ENCODE data around the gene ACO1.

Gene ACO1

GRCh38 chr9:32384002-32384363, 460 bp upstream of the ACO1 start:
- FAIRE-seq: no peak

- no peak for FAIRE-seq
Measured at GRCh38 chr9:32385152-32385884, 875 bp downstream of the ACO1 start.

- no peak for FAIRE-seq
Measured at GRCh38 chr9:32385885-32386283, 1.4 kb downstream of the ACO1 start.

GRCh38 chr9:32387256-32387655, 2.8 kb downstream of the ACO1 start:
- FAIRE-seq: no peak

- no peak for FAIRE-seq
Measured at GRCh38 chr9:32389365-32389764, 4.9 kb downstream of the ACO1 start.

- no peak for FAIRE-seq
Measured at GRCh38 chr9:32393911-32394310, 9.5 kb downstream of the ACO1 start.

GRCh38 chr9:32394381-32395049, 10.1 kb downstream of the ACO1 start:
- FAIRE-seq: no peak

GRCh38 chr9:32395510-32396216, 11.2 kb downstream of the ACO1 start:
- no peak for FAIRE-seq

- FAIRE-seq: no peak
Measured at GRCh38 chr9:32398207-32398606, 13.8 kb downstream of the ACO1 start.

- no peak for FAIRE-seq
Measured at GRCh38 chr9:32399110-32399815, 14.8 kb downstream of the ACO1 start.

GRCh38 chr9:32401488-32401887, 17.0 kb downstream of the ACO1 start:
- no peak for FAIRE-seq

- no peak for FAIRE-seq
Measured at GRCh38 chr9:32403567-32404260, 19.3 kb downstream of the ACO1 start.

GRCh38 chr9:32404402-32404801, 20.0 kb downstream of the ACO1 start:
- no peak for FAIRE-seq

- FAIRE-seq: no peak
Measured at GRCh38 chr9:32404856-32405255, 20.4 kb downstream of the ACO1 start.

- FAIRE-seq: no peak
Measured at GRCh38 chr9:32405506-32405905, 21.1 kb downstream of the ACO1 start.

- no peak for FAIRE-seq
Measured at GRCh38 chr9:32406046-32406445, 21.6 kb downstream of the ACO1 start.

GRCh38 chr9:32411753-32412152, 27.3 kb downstream of the ACO1 start:
- FAIRE-seq: no peak

GRCh38 chr9:32412440-32412839, 28.0 kb downstream of the ACO1 start:
- no peak for FAIRE-seq

GRCh38 chr9:32413424-32413823, 29.0 kb downstream of the ACO1 start:
- no peak for FAIRE-seq

GRCh38 chr9:32414856-32415255, 30.4 kb downstream of the ACO1 start:
- FAIRE-seq: no peak

GRCh38 chr9:32419921-32420320, 35.5 kb downstream of the ACO1 start:
- FAIRE-seq: no peak

GRCh38 chr9:32422237-32422806, 37.9 kb downstream of the ACO1 start:
- no peak for FAIRE-seq
